ENCODE data around the gene TMEM106B.

The TMEM106B gene

GRCh38 chr7:12269100-12269895 is 58.2 kb downstream of the TMEM106B start:
- TF ChIP-seq SIN3A (IDR thresholded peaks at IDR 0.05; ENCODE audit: borderline replicate concordance, insufficient read depth, low read length) (no peak), FOXP2 (optimal IDR thresholded peaks at IDR 0.05; ENCODE audit: borderline replicate concordance, extremely low read depth, extremely low read length, insufficient read depth) (no peak), POLR2AphosphoS5 (IDR thresholded peaks at IDR 0.05; ENCODE audit: low read depth, low read length) (no peak), TAF1 (IDR thresholded peaks at IDR 0.05; ENCODE audit: borderline replicate concordance, insufficient read depth, low read length) (no peak), REST (IDR thresholded peaks at IDR 0.05; ENCODE audit: insufficient read depth in 1 of 2, low read depth in 2 of 2, low read length in 2 of 2) (no peak)

GRCh38 chr7:12281038-12281437 is 69.9 kb downstream of the TMEM106B start:
- no peak for TF ChIP-seq SIN3A (IDR thresholded peaks at IDR 0.05; ENCODE audit: borderline replicate concordance, insufficient read depth, low read length)
- TF ChIP-seq POLR2AphosphoS5 (IDR thresholded peaks at IDR 0.05; ENCODE audit: low read depth, low read length): no peak
- TF ChIP-seq REST (IDR thresholded peaks at IDR 0.05; ENCODE audit: insufficient read depth in 1 of 2, low read depth in 2 of 2, low read length in 2 of 2): no peak
- TF ChIP-seq TAF1 (IDR thresholded peaks at IDR 0.05; ENCODE audit: borderline replicate concordance, insufficient read depth, low read length): no peak
- no peak for TF ChIP-seq FOXP2 (optimal IDR thresholded peaks at IDR 0.05; ENCODE audit: borderline replicate concordance, extremely low read depth, extremely low read length, insufficient read depth)

GRCh38 chr7:12287901-12288300 is 76.8 kb downstream of the TMEM106B start:
- TF ChIP-seq TAF1 (IDR thresholded peaks at IDR 0.05; ENCODE audit: borderline replicate concordance, insufficient read depth, low read length) (no peak), REST (IDR thresholded peaks at IDR 0.05; ENCODE audit: insufficient read depth in 1 of 2, low read depth in 2 of 2, low read length in 2 of 2) (no peak), SIN3A (IDR thresholded peaks at IDR 0.05; ENCODE audit: borderline replicate concordance, insufficient read depth, low read length) (no peak), POLR2AphosphoS5 (IDR thresholded peaks at IDR 0.05; ENCODE audit: low read depth, low read length) (no peak)

- TF ChIP-seq REST (IDR thresholded peaks at IDR 0.05; ENCODE audit: insufficient read depth in 1 of 2, low read depth in 2 of 2, low read length in 2 of 2) (no peak), POLR2AphosphoS5 (IDR thresholded peaks at IDR 0.05; ENCODE audit: low read depth, low read length) (no peak)
Measured at GRCh38 chr7:12289996-12290395, 78.9 kb downstream of the TMEM106B start.

GRCh38 chr7:12290761-12291160 is 79.7 kb downstream of the TMEM106B start:
- no peak for TF ChIP-seq TAF1 (IDR thresholded peaks at IDR 0.05; ENCODE audit: borderline replicate concordance, insufficient read depth, low read length)
- TF ChIP-seq REST (IDR thresholded peaks at IDR 0.05; ENCODE audit: insufficient read depth in 1 of 2, low read depth in 2 of 2, low read length in 2 of 2): no peak
- no peak for TF ChIP-seq SIN3A (IDR thresholded peaks at IDR 0.05; ENCODE audit: borderline replicate concordance, insufficient read depth, low read length)
- no peak for TF ChIP-seq FOXP2 (optimal IDR thresholded peaks at IDR 0.05; ENCODE audit: borderline replicate concordance, extremely low read depth, extremely low read length, insufficient read depth)
- TF ChIP-seq POLR2AphosphoS5 (IDR thresholded peaks at IDR 0.05; ENCODE audit: low read depth, low read length): no peak

All from PFSK-1 (cell line).